NCI-H1417 (cell line): ENCODE results near the gene CYCS.
"Not testable (repeated sequence)": the region's sequence is repeated elsewhere in the genome, so short reads cannot be mapped to it uniquely, and the experiment has no call there.

Experiments
- DNase-seq, 3 experiments: peaks; one replicate each; lab custom pipeline; 2025; lab: John Stamatoyannopoulos, UW

Gene CYCS

GRCh38 chr7:25118048-25118753, 6.9 kb downstream of the CYCS start:
- DNase-seq: no peak

- DNase-seq: no peak
Measured at GRCh38 chr7:25117226-25118047, 7.6 kb downstream of the CYCS start.

- DNase-seq: no peak
Measured at GRCh38 chr7:25116621-25117020, 8.4 kb downstream of the CYCS start.

GRCh38 chr7:25110514-25110913, 14.5 kb downstream of the CYCS start:
- not testable (repeated sequence) for DNase-seq

DNA sequence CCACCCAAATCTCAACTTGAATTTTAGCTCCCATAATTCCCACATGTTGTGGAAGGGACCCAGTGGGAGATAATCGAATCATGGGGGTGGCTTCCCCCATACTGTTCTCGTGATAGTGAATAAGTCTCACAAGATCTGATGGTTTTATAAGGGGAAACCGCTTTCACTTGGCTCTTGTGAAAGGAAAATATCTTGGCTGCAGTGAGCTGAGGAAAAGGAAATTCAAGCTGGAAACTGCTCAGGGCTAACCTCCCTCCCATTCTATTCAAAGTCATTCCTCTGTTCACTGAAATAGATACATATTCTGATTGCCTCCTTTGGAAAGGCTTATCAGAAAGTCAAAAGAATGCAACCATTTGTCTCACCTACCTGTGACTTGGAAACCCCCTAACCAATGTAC, 15.8 kb downstream of the CYCS start:
- no peak for DNase-seq

- DNase-seq: no peak
Measured at GRCh38 chr7:25105911-25106310, 19.1 kb downstream of the CYCS start.

GRCh38 chr7:25103773-25104172, 21.3 kb downstream of the CYCS start:
- DNase-seq: no peak

- no peak for DNase-seq
Measured at GRCh38 chr7:25101817-25102216, 23.2 kb downstream of the CYCS start.

GRCh38 chr7:25098096-25099046, 26.7 kb downstream of the CYCS start:
- DNase-seq: peak; percentile 42 to 82 (median 46)

GRCh38 chr7:25095516-25096345, 29.3 kb downstream of the CYCS start:
- DNase-seq: no peak

DNA sequence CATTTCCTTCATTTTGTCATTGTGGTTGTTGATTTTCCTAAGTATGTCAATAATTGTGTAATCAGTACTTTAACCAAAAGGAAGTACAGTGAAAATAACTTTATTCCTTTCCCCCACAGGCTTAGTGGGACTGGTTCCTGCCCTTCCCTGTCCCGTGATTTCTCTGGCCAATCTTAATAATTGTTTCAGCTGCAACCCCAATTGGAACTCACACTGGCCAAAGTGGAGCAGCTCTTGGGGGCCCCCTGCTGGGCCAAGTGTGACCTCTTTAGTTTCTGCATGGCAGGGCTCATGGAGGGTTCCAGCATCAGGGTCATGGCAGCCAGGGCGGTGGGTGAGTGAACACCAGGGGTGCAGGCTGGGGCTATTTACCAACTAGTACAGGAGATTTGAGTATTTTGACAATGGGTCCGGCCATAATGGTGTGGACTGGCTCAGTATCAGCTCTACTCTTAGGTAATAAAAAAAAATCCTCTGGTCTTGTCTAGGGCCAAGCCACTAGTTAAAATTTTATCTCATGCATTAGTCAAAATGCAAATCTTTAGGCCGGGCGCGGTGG, 31.7 kb downstream of the CYCS start:
- peak; percentile 72 to 81 (median 74) for DNase-seq

DNA sequence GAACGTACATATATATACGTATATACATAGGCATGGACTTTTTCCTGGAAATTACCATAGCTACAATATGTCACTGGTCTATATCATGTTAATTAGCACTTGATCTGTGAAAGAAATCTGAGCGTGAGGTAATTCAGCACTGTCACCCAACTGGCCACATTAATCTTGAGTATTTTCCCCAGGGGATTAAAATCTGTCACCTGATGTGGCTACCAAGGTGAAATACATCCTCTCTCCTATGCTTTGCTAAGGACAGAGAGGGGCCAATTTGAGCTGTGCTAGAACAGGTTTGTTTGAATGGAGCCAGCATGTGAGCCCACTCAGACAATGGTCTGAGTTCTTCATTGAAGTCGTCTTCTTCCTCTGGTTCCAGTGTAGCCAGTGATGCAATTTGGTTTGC, 33.3 kb downstream of the CYCS start:
- peak in 2 of 3 experiments; percentile 29 to 78 for DNase-seq

- no peak for DNase-seq
Measured at GRCh38 chr7:25091176-25091575, 33.9 kb downstream of the CYCS start.

GRCh38 chr7:25090374-25090773, 34.7 kb downstream of the CYCS start:
- peak in 2 of 3 experiments; percentile 23 to 56 for DNase-seq

DNA sequence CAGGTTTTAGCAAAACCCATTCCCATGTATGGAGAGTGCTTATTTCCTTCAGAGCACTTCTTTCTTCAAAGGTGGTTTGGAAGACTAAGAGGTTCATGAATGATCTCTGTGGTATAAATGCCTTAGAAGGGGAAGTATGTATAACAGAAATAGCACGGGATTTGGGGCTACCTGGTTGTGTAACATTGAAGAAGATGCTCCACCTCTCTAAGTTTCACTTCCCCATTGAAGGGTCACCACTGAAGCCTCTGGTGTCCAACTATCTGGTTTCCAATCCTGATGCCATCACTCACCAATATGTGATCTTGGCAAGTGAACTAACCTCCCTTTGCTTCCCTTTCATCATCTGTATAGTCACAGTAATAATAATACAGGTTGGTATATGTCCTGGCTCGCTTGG, 37.2 kb downstream of the CYCS start:
- no peak for DNase-seq

- no peak for DNase-seq
Measured at GRCh38 chr7:25084821-25085220, 40.2 kb downstream of the CYCS start.

- no peak for DNase-seq
Measured at GRCh38 chr7:25083201-25083600, 41.9 kb downstream of the CYCS start.

- not testable (repeated sequence) for DNase-seq
Measured at GRCh38 chr7:25082041-25082440, 43.0 kb downstream of the CYCS start.

GRCh38 chr7:25077096-25077495, 48.0 kb downstream of the CYCS start:
- no peak for DNase-seq

DNA sequence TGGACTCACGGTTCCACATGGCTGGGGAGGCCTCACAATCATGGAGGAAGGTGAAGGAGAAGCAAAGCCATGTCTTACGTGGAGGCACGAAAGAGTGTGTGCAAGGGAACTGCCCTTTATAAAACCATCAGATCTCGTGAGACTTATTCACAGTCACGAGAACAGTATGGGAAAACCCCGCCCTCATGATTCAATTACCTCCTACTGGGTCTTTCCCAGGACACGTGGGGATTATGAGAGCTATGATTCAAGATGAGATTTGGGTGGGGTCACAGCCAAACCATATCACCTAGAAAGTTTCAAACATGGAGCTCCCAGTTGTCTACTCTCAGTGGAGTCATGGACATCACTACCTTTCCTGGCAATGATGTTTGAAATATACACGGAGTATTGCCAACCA, 49.6 kb downstream of the CYCS start:
- no peak for DNase-seq

GRCh38 chr7:25073451-25073850, 51.6 kb downstream of the CYCS start:
- DNase-seq: no peak
